Aorta (tissue), 5 donors: Measurements from ENCODE around the gene APOBEC3F. TPM values are rescaled to one million over a fixed set of nuclear protein-coding genes. Genes with fewer than 3 reads are reported as not detected.
A peak's percentile ranks its signal among the peaks of the same experiment; 100 is the strongest.
"Not testable (repeated sequence)": the region's sequence is repeated elsewhere in the genome, so short reads cannot be mapped to it uniquely, and the experiment has no call there.

Experiments
- ATAC-seq: fragments of 200-7000 bp; cut with Tn5 transposase; one replicate; pipeline ENCODE4 v1.9.1; 2022; ENCODE audit warnings: moderate library complexity; ENCODE audit not compliant: low FRiP score
- DNase-seq, 2 donors: peaks; one replicate each; pipeline ENCODE4 v3.0.0-alpha.2; 2020
- H3K27ac ChIP-seq, 2 donors: one replicate each; pipeline ENCODE4 v1.5.1; 2013; ENCODE audit warnings: low read length in 2 of 2, mild to moderate bottlenecking in 2 of 2, moderate library complexity in 2 of 2, control low read depth in 1 of 2, inconsistent platforms in 1 of 2, low read depth in 1 of 2
- H3K27me3 ChIP-seq, 2 donors: one replicate each; pipeline ENCODE4 v1.6.1; 2013; ENCODE audit warnings: control low read depth in 1 of 2, low read length in 1 of 2, mild to moderate bottlenecking in 1 of 2, moderate library complexity in 1 of 2; ENCODE audit not compliant: insufficient read depth in 2 of 2, control insufficient read depth in 1 of 2
- H3K36me3 ChIP-seq, 2 donors: one replicate each; pipeline ENCODE4 v1.6.1; 2013; ENCODE audit warnings: control low read depth in 1 of 2, low read length in 1 of 2, mild to moderate bottlenecking in 1 of 2; ENCODE audit not compliant: insufficient read depth in 2 of 2, control insufficient read depth in 1 of 2
- H3K4me1 ChIP-seq, 2 donors: one replicate each; pipeline ENCODE4 v1.6.1; 2013; ENCODE audit warnings: low read length in 2 of 2, control low read depth in 1 of 2, mild to moderate bottlenecking in 1 of 2, moderate library complexity in 1 of 2; ENCODE audit not compliant: insufficient read depth in 2 of 2, control insufficient read depth in 1 of 2
- H3K4me3 ChIP-seq, 2 donors: one replicate each; pipeline ENCODE4 v1.5.1; 2013; ENCODE audit warnings: low read length in 2 of 2, control low read depth in 1 of 2, mild to moderate bottlenecking in 1 of 2
- H3K9me3 ChIP-seq: one replicate; pipeline ENCODE4 v1.6.1; 2013; ENCODE audit warnings: mild to moderate bottlenecking, low read length; ENCODE audit not compliant: control insufficient read depth
- WGBS, 2 donors: extraction: QIAGEN DNeasy Blood & Tissue Kit; methylation state at CpG; one replicate each; pipeline ENCODE4 v1.1.7; 2013; 5-methylcytosine and 5-hydroxymethylcytosine counted together
- intact Hi-C, 2 donors: fragments of 100-400 bp; cut with DNase I; formaldehyde crosslinking; loops; one replicate each; pipeline versions ENCODE4 v1.14.2 to v1.15.0; 2022
- polyA plus RNA-seq, 2 donors: library from polyadenylated mRNA; stranded (reverse); fragments of 200-250 nt; gene quantifications; one replicate each; pipeline ENCODE4 v1.2.3, GENCODE V29; 2013
- total RNA-seq, 2 donors: library from RNA; stranded (reverse); fragmentation: NEBNext Ultra II Directional; extraction: Animal tissue kit (Norgen Biotek cat#: 25700); gene quantifications; one replicate each; pipeline ENCODE4 v1.2.1, GENCODE V29; 2021
- donor health status: healthy with polysubstance abuse.
- donor health status: Bipolar disorder and iron deficiency.
- donor health status: DM: no; HTN: no; CAD: no.
- donor health status: DM: no; HTN: no; CAD: no.
- donor health status: DM: yes; HTN: yes; CAD: no.

The APOBEC3F gene
- total and polyA plus RNA-seq, 4 donors: 4.9 to 9.5 (median 7.9) TPM

GRCh38 chr22:39076155-39077025, 35.7 kb downstream of the APOBEC3F start:
- H3K27ac ChIP-seq: not testable (repeated sequence)
- peak; percentile 79 for ATAC-seq

DNA sequence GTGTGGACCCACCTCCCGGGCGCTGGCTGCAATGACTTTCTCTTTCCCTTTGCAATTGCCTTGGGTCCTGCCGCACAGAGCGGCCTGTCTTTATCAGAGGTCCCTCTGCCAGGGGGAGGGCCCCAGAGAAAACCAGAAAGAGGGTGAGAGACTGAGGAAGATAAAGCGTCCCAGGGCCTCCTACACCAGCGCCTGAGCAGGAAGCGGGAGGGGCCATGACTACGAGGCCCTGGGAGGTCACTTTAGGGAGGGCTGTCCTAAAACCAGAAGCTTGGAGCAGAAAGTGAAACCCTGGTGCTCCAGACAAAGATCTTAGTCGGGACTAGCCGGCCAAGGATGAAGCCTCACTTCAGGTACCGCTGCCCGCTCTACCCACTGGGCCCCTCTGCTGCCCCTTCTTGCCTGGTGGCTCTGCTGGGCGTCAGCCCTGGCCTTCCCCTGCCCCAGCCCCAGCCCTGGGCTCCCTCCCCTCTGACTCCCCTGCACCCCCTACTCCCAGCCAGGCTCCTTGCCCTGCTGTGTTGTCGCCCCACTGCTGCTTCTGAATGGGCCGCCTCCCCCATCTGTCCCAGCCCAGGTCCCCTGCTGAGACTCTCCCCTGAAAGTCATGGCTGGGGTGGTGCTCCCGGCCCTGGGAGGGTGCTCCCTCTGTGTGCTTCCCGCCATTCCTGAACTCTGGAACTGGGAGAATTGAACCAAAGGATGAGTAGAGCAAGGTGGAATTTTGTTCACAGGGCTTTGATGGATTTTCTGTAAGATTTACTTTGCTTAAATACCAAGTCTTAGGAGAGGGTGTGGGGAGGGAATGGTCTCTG, 36.6 kb downstream of the APOBEC3F start, which contains the start of gene APOBEC3G:
APOBEC3G (plus strand) TSS at position 250 of the 815 bp plus-strand sequence; CDS start at position 337, 87 bp downstream.
- H3K27ac ChIP-seq, H3K4me3 ChIP-seq, H3K36me3 ChIP-seq, H3K27me3 ChIP-seq, intact Hi-C loops, H3K9me3 ChIP-seq, H3K4me1 ChIP-seq: not testable (repeated sequence)
- peak in 1 of 2 donors; percentile 76 for DNase-seq
- peak; percentile 84 for ATAC-seq
- WGBS, 2 donors: 24 to 34% methylated on average over 13 to 15 of the region's 17 CpGs

More at GRCh38 chr22:39076155-39077025, 35.7 kb downstream of the APOBEC3F start:
- H3K27me3 ChIP-seq, H3K4me3 ChIP-seq, H3K4me1 ChIP-seq, DNase-seq, intact Hi-C loops, H3K36me3 ChIP-seq, H3K9me3 ChIP-seq: not testable (repeated sequence)
- 38 to 48% methylated on average over 12 to 24 of the region's 24 CpGs for WGBS, 2 donors

- 91 to 96% methylated on average over 12 of the region's 12 CpGs for WGBS, 2 donors
- ATAC-seq, H3K4me3 ChIP-seq, H3K27ac ChIP-seq, H3K36me3 ChIP-seq, DNase-seq, H3K4me1 ChIP-seq, H3K27me3 ChIP-seq, intact Hi-C loops, H3K9me3 ChIP-seq: not testable (repeated sequence)
Observed at GRCh38 chr22:39077912-39078311, 37.2 kb downstream of the APOBEC3F start.

DNA sequence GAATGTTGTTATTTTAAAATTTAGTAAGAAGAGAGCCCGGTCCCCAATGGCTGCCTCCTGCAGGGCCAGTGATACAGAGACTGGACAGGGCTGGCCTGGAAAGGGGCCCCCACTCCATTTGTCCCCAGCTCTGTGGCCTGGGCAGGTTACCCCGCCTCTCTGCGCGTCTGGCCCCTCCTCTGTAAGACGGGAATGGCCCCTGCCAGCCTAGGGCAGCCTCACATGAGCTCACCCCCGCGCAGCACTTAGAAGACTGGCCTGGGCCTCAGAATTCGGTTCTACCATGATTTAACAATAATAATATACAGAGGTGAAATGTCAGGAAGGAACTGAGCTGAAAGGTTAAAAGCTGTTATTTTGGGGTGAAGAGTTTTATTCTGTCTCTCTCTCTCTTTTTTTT, 37.7 kb downstream of the APOBEC3F start:
- intact Hi-C loops: no loop called here
- DNase-seq (no peak), ATAC-seq (no peak)
- Histone ChIP-seq H3K36me3 (no peaks in the 10 kb centered on the region), H3K4me1 (no peaks in the 10 kb centered on the region), H3K27me3 (no peaks in the 10 kb centered on the region), H3K27ac (no peak overlapping the region), H3K4me3 (no peak overlapping the region), H3K9me3 (no peaks in the 10 kb centered on the region)
- 91 to 95% methylated on average over 8 of the region's 8 CpGs for WGBS, 2 donors

DNA sequence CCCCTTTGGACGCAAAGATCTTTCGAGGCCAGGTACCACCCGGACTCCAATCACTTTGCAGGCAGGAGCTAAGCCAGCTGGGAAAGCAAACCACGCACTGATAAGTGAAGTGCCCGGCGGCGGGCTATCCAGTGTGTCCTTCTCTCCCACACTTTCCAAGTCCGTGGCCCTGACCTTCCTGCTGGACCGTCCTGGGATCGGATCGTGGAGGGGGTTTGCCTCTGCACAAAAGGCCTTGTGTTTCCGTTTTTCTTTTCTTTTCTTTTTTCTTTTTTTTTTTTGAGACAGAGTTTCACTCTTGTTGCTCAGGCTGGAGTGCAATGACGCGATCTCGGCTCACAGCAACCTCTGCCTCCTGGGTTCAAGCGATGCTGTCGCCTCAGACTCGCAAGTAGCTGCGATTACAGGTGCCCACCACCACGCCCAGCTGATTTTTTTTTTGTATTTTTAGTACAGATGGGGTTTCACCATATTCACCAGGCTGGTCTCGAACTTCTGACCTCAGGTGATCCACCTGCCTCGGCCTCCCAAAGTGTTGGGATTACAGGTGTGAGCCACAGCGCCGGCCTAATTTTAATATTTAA, 38.5 kb downstream of the APOBEC3F start:
- H3K27ac ChIP-seq, DNase-seq, H3K4me1 ChIP-seq, ATAC-seq, H3K36me3 ChIP-seq, H3K4me3 ChIP-seq, intact Hi-C loops, H3K9me3 ChIP-seq, H3K27me3 ChIP-seq: not testable (repeated sequence)
- 94 to 95% methylated on average over 19 to 22 of the region's 24 CpGs for WGBS, 2 donors

- H3K36me3 ChIP-seq: no peaks in the 10 kb centered on the region
- no peak for DNase-seq
- no peaks in the 10 kb centered on the region for H3K4me1 ChIP-seq
- no peaks in the 10 kb centered on the region for H3K9me3 ChIP-seq
- intact Hi-C loops: no loop called here
- ATAC-seq: no peak
- no peak overlapping the region for H3K27ac ChIP-seq
- WGBS, 2 donors: 81 to 86% methylated on average over 9 of the region's 9 CpGs
- H3K27me3 ChIP-seq: no peaks in the 10 kb centered on the region
- no peak overlapping the region for H3K4me3 ChIP-seq
Observed at GRCh38 chr22:39080052-39080762, 39.5 kb downstream of the APOBEC3F start.

DNA sequence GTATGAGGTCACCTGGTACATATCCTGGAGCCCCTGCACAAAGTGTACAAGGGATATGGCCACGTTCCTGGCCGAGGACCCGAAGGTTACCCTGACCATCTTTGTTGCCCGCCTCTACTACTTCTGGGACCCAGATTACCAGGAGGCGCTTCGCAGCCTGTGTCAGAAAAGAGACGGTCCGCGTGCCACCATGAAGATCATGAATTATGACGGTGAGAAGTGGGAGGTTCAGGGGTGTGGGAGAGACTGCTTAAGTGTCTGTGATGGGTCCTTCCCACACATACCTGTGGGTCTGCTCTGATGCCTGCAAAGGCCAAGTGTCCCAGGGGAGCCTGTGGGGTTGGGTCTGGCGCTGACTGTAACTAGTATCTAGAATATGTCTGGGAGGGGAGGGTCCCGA, 40.4 kb downstream of the APOBEC3F start:
- 88 to 89% methylated on average over 12 of the region's 12 CpGs for WGBS, 2 donors
- no peak overlapping the region for H3K4me3 ChIP-seq
- intact Hi-C loops: no loop called here
- H3K36me3 ChIP-seq: no peaks in the 10 kb centered on the region
- ATAC-seq: no peak
- H3K4me1 ChIP-seq: no peaks in the 10 kb centered on the region
- no peaks in the 10 kb centered on the region for H3K9me3 ChIP-seq
- no peaks in the 10 kb centered on the region for H3K27me3 ChIP-seq
- no peak for DNase-seq
- no peak overlapping the region for H3K27ac ChIP-seq

DNA sequence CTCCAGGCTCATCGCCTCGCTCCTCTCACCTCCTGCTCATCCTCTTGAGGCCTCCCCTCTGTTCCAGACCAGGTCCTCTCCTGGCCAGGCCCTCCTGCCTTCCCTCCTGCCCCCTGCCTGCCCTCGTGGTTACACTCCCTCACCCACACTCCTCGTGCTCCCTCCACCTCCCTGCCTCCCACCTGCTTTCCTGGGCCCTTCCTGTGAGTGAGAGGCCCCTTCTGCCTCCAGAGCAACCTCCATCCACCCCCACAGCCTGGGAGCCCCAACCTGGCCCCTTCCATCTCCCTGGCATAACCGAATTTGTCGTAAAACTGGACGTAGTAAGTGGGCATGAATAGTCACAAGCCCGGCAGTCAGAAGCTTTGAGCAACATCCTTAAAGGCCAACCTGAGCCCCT, 40.9 kb downstream of the APOBEC3F start:
- ATAC-seq: no peak
- WGBS, 2 donors: 75 to 81% methylated on average over 8 of the region's 8 CpGs
- no peaks in the 10 kb centered on the region for H3K4me1 ChIP-seq
- DNase-seq: no peak
- no peak overlapping the region for H3K27ac ChIP-seq
- intact Hi-C loops: no loop called here
- no peaks in the 10 kb centered on the region for H3K36me3 ChIP-seq
- H3K27me3 ChIP-seq: no peaks in the 10 kb centered on the region
- no peaks in the 10 kb centered on the region for H3K9me3 ChIP-seq
- no peak overlapping the region for H3K4me3 ChIP-seq
